GM12874 (cell line): ENCODE measurements around the gene CAMK1D.

Experiments
- TF ChIP-seq, protein P1 (sequence below): IDR thresholded peaks from 2 replicates; pipeline ENCODE4 v1.5.1; 2011; ENCODE audit warnings: low read depth, mild to moderate bottlenecking, control low read depth, low read length, moderate library complexity; ENCODE audit not compliant: insufficient read depth

Gene CAMK1D

DNA sequence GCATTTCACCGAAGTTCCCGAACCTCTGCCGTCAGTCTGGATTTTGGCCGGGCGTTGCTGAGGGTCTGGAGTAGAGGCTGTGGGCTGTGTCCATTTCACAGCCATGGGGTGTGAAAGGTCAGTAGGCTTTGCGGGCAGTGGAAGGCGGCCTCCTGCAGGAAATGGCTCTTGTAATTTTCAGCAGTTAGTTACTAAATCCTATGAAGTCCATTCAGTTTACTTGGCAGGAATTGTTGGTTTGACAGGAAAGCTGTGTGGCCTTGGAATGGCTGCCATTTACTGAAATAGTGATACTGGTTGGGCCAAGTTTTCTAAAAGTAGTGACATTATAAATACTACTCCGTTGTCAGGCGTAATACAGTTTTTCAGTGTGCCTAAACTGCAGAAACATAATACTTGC is 348.4 kb downstream of the CAMK1D start:
- TF ChIP-seq, protein P1, sequence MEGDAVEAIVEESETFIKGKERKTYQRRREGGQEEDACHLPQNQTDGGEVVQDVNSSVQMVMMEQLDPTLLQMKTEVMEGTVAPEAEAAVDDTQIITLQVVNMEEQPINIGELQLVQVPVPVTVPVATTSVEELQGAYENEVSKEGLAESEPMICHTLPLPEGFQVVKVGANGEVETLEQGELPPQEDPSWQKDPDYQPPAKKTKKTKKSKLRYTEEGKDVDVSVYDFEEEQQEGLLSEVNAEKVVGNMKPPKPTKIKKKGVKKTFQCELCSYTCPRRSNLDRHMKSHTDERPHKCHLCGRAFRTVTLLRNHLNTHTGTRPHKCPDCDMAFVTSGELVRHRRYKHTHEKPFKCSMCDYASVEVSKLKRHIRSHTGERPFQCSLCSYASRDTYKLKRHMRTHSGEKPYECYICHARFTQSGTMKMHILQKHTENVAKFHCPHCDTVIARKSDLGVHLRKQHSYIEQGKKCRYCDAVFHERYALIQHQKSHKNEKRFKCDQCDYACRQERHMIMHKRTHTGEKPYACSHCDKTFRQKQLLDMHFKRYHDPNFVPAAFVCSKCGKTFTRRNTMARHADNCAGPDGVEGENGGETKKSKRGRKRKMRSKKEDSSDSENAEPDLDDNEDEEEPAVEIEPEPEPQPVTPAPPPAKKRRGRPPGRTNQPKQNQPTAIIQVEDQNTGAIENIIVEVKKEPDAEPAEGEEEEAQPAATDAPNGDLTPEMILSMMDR, result no peak

GRCh38 chr10:12699258-12699700 is 349.9 kb downstream of the CAMK1D start:
- TF ChIP-seq, protein P1, result no peak

DNA sequence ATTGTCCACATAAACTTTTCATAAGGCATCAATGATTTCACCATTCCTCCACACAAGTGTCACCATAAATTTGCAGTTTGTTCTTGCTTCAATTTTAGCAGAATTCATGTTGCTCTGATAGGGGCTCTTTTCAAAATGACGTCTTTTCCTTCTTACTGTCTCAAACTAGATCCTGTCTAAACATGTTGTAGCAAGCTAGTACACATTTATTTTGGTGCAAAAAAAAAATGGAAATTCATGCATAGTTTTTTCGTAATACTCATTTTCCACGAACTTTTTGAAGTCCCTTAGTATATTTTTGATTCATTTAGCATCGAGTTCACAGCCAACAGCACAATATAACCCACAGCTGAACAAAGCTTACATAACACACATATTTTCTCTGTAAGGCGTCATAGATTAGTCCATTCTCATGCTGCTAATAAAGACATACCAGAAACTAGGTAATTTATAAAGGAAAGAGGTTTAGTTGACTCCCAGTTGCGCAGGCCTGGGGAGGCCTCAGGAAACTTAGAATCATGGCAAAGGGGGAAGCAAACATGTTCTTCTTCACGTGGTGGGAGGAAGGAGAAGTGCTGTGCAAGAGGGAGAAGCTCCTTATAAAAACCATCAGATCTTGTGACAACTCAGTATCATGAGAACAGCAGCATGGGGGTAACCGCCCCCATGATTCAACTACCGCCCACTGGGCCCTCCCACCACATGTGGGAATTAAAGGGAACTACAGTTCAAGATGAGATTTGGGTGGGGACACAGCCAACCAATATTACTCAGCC is 350.6 kb downstream of the CAMK1D start:
- TF ChIP-seq, protein P1, result no peak

DNA sequence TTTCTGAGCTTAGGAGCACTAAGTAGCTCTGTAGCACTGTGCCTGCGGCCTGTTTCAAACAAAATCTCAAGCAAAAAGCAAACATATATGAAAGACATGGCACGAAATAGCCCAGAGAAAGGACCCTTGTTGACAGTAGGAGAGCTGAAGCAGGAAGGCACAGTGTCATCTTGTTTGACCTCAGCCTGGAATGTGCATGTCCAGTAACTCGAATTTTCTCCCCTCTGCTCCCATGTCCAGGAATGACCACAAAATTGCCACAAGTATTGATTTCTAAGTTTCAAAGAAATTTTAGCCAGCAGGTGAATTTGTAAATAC is 351.2 kb downstream of the CAMK1D start:
- TF ChIP-seq, protein P1, result no peak

- TF ChIP-seq, protein P1, result no peak
These were observed 352.3 kb downstream of the CAMK1D start for GRCh38 chr10:12701696-12702095.

GRCh38 chr10:12702215-12702770 is 352.9 kb downstream of the CAMK1D start:
- TF ChIP-seq, protein P1, result no peak

- TF ChIP-seq, protein P1, result no peak
These were observed 353.8 kb downstream of the CAMK1D start for GRCh38 chr10:12703126-12703525.
